Suppressor macrophage (primary cell): Measurements from ENCODE around the gene EGFR.

Source experiments
- DNase-seq, 4 experiments: peaks; one replicate each; pipeline ENCODE4 v3.0.0-alpha.2; 2020 to 2022

EGFR gene

DNA sequence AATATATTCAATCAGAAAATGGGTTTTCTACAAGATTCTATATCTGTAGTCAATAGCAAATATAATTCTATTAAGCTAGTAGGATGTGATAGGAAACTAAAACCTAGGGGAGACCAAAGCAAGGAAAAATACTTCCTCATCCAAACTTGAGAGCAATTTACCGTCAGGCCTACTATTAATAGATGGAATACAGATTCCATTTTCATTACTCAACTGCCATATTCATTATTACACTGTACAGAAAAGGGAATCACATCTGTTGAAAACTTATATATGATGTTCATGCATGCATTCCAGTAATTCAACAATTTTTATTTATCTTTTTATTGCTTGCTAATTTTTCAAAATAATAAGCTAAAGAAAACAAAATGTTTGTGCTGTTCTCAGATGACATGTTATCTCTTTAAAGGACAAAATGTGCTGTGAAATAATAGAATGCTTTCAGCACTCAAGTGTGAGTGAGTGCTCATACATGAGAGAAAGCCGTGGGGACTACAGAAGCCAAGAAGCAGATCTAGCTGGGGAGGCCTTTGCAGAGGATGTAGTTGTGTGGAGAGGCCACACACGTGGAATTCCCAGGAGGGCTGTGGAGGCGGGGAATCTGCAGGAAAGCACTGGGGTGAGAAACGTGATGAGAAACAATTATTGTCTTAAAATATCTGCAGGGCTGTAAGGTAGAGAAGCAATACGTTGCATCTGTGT lies 110.0 kb downstream of the EGFR start:
- no peak for DNase-seq

DNA sequence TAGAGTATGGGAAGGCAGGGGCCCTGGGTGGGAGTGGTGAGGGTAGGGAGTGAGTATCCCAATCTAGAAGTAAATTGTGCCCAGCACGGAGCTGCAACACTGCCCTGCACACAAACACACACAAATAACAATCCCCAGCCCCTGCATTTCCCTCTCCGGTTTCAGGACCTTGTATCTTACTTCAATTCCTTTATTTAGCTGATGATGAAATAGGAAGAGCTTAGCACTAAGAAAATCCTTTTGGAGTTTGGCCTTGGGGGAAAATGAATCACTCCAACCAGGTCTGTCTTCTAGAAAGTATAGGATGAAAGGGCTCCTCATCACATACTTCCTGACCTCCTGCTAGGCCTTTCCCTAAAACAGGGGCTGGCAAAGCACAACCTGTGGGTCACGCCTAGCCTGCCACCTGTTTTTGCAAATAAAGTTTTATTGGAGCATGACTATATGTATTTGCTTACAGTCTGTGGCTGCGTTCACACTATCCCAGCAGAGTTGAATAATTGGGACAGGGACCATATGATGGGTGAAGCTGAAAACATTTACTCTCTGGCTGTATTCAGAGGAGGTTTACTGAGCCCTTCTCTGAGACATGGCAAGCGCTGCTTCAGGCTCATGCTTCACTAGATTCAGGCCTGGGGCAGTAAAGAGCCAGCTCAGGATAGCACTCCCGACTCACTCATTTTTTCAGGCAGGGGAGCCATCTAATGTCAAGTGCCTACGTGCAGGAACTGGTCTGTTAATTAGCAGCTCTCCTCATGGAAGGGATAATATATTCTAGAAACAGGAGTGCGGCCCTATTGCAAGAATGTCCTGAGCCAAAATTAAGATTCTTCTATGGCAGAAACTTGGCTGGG lies 111.0 kb downstream of the EGFR start:
- no peak for DNase-seq

DNA sequence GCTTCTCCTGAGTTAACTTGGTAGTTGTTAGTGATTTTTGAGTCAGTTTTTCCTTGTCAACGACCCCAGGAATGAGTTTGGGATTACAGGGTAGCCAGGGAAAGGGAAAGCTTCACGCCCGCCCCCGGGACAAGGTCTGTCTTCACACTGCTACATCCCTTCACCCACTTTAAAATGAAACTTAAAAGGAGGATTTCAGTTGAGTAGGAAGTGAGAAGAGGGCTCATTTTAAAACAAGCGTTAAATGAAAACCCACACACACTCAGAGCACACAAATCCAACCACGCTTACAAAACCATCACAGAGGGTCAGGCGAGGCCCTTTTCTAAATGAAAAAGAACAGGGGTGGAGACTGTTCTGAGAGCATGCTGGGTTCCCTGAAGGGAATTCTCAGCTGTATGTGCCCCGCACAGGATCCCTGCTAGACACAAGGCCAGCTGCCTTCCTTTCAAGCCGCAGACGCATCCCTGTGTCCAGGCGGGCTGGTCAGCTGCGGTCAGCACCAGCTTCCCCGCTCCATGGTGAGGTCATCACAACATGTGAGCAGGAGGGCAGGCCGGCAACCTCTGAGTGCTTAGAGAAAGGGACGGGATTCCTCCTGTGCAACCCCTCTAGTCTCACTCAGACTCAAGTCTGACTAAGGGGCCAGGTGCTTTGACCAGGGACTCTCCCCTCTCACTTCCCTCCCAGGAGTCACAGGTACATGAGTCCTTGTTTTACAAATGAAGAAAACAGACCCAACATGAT lies 111.8 kb downstream of the EGFR start:
- DNase-seq = no peak

DNA sequence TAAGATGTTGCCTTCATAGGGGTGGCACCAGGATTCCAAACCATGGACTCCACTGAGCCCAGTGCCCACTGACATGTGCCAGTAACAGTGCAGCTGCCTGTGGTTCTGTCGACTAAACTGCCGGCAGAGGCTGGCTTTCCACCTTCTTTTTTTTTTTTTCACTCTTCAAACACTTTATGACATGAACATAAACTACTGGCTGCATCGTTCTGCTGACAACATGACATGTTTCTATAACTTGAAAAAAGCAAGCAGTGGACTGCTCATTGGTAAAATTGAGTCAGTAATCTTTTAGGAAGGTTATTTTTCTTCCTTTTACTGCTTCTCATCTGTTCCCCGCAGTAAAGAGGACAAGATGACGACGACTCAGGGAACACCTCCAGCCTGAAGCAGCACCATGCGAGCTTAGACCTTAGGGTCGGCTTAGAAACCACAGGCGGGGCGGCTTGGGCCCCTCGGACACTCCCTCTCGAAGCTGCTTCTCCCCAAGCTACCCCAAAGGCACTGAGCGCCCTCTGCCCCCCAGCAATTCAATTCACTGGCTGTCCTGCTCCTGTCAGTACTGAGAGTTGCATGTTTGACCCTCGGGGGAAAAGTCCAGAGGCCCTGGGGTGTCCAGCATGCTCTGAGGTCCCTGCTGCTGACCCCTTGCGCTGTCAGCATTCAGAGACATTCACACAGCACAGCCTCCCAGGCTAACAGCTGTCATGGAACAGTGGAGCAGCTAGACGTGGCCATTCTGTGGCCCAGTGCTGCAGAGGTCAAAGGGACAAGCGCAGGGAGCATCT lies 112.5 kb downstream of the EGFR start:
- DNase-seq = no peak

DNA sequence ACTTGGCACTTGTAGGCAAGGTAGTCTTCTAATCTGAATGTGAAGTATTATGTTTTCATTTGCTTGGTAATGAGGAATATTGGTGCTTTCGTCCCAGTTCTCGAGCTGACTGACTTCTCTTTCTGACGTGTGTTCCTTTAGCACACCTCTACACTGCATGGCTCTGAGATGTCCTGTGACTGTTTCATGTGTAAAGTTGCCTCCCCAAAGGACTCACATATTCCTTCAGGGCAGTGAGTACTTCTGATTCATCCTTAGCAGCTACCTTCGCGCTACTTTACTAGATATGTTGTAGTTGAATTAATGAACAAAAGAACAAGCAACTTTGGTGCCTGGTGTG lies 113.7 kb downstream of the EGFR start:
- no peak for DNase-seq

DNA sequence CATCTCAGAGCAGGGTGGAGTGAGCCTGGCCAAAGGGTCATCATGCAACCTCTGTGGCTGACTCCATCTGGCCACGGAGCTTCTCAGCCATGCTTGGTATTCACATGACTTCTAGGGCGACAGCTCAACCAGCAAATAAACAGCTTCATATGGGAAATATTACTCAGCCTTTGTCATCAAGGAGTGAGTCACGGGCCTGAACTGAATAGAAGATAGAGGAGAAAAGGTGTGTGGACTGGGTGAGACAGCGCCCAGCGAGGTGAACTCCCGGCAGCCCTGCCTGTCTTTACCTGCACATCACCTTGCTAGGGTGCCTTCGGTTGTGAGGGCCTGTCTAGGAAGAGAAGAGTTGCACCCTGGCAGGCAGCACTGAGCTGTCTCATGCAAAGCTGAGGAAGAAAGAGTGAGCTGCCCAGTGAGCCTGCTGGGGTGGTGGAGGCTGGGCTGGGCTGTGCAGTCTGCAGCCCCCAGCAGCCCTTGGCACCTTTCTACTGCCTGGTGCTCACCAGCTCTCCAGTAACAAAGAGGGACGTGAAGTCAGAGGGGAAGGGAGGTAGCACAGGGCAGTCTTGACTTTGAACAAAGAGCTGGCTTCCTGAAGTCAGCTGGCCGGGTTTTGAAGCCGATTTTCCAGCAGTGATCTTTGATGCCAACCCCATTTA lies 114.2 kb downstream of the EGFR start:
- DNase-seq = no peak

DNA sequence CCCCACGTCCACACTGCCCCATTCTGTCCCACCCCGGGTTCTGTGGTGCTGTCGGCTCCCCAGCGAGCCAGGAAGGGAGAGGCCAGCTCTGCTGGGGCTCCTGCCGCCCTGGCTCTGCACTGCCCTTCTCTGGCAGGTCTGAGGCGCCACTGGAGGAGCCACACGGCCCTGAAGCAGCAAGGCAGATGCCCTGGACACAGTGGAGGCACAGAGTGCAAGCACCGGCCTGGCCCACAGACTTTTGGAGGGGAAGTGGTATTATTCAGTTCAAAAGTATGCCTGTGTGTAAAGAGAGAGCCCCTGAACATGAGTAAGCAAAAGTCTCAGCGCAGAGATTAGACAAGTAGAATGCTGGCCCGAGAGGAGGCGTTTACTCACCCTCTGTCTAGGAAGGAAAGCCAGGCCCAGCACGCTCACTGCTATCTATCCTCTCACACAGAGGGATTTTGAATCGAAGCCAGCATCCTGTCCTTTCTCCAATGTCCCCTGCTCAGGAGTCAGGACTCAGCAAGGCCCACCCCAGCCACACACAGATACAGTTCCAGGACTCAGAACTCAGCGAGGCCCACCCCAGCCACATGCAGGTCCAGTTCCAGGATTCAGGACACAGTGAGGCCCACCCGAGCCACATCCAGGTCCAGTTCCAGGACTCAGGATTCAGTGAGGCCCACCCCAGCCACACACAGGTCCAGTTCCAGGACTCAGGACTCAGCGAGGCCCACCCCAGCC lies 115.0 kb downstream of the EGFR start:
- no peak for DNase-seq

DNA sequence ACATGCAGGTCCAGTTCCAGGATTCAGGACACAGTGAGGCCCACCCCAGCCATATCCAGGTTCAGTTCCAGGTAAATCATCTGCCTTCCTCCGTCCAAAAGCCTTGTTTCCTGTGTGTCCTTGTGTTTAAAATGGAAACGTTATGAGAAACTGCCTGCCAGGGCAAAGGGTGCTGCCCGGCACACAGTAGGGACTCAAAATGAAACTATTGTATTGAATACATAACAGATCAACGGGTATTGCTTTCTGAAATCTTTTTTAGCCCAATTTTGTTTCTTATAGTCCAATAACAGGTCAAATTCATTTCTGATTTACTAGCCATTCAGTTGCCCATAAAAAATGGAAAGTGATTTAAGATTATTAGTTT lies 115.5 kb downstream of the EGFR start:
- DNase-seq = no peak

DNA sequence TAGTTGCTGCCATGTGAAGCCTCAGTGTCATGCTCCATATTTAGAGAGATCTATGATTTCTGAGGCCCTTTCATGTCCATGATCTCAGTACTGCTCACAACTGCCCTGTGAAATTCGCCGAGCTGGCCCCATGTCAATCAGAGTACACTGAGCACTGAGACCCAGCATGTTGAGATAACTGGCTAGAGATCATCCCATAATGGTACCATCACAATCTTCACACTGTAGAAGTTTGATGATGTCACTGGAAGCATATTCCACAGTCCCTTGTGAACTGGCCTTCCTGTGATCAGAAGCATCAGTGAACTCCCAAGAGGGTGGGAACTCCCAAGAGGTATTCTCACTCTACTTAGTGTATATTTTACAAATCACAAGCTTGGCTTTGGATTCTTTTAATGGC lies 116.0 kb downstream of the EGFR start:
- no peak for DNase-seq

DNA sequence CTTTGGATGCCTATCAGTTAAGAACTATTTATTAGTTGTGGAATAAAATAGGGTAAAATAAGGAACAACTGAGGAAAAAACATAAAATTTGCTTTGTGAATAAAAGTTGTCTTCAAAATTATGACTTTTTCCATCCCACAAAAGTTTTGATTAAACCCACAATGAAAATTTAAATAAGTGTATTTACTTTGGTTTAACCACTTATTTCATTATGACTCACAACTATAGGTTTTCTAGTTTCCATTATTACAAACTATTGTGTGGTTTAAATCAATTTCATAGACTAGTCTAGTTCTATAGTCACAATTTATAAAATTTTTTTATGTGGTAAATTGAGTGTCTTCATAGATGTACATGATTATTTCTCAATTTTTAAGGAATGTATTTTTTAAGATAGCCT lies 116.6 kb downstream of the EGFR start:
- DNase-seq = no peak

DNA sequence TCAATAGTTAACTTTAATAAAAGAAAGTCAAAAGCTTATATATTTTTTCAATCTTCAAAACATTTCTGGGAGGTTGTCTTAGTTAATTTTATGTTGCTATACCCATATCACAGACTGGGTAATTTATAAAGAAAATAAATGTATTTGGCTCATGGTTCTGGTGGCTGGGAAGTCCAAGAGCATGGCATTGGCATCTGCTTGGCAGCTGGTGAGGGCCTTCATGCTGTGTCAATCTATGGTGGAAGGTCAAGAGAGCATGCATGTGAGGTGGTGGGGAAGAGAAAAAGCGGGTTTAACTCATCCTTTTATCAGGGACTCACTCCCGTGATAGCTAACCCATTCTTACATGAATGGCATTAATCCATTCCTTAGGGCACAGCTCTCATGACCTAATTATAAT lies 119.8 kb downstream of the EGFR start:
- no peak for DNase-seq

DNA sequence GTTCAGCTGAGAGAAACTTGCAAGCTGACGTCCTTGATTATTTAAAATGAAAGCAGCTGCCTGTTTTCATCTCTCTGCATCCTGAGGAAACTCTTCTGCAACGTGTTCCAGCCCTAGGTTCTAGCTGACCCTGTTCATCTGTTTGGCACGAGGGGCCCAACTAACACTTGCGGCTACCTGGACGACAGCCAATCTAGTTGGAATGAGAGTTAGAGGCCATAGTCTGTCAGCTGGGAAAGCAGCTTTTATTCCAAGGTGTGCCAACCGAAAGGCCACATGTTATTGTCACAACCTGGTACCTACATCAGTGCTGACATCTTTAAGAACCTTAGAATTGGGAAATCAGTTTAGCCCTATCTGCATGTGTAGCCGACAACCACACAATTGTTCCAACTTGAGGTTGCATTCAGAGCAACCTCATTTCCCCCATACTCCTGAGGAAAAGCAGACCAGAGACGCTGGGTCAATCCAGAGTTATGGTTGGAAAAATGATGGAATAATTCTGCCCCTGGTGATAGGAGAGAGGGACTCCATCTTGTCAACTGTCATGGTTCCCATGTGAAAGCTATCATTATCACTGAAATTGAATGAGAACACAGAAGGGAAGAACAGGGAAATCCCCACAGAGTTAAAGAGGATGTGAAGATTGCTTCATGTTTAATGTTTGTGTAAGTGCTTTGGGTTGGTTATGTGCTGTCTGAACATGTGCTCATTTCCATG lies 121.6 kb downstream of the EGFR start:
- peak in 2 of 4 experiments; percentile 10 to 19 for DNase-seq

DNA sequence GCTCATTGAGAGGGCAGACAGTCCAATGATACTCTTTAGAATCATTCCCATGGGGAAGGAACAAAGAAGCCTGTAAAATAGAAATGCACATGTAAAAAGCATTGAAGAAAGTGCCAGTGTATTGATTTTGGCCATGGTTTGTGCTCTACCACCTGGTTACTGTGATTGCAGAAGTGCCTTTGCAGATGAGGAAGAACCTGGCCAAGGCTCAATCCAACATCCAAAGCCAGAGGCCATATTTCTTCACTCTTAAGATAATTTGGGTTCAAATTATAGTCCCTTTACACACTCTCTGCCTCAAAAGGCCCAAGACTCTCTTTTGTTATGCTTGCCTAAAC lies 122.1 kb downstream of the EGFR start:
- no peak for DNase-seq

DNA sequence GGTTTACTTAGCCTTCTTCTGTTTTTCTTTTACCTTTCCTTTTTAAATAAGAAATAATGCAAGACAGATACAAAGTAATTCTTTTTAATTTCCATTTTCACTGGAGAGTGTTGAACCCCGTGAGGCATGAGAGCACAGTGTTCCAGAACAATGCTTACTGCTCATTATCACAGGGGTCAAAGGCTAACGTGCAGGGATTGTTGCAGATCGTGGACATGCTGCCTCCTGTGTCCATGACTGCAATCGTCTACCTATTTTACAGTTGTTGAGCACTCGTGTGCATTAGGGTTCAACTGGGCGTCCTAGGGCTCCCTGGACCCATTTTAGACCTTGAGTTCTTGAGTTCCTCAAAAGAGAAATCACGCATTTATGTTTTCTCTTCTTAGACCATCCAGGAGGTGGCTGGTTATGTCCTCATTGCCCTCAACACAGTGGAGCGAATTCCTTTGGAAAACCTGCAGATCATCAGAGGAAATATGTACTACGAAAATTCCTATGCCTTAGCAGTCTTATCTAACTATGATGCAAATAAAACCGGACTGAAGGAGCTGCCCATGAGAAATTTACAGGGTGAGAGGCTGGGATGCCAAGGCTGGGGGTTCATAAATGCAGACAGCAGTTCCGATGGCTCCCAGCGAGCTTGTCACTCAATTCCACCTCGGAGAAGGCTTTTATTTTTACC lies 124.2 kb downstream of the EGFR start:
- no peak for DNase-seq

DNA sequence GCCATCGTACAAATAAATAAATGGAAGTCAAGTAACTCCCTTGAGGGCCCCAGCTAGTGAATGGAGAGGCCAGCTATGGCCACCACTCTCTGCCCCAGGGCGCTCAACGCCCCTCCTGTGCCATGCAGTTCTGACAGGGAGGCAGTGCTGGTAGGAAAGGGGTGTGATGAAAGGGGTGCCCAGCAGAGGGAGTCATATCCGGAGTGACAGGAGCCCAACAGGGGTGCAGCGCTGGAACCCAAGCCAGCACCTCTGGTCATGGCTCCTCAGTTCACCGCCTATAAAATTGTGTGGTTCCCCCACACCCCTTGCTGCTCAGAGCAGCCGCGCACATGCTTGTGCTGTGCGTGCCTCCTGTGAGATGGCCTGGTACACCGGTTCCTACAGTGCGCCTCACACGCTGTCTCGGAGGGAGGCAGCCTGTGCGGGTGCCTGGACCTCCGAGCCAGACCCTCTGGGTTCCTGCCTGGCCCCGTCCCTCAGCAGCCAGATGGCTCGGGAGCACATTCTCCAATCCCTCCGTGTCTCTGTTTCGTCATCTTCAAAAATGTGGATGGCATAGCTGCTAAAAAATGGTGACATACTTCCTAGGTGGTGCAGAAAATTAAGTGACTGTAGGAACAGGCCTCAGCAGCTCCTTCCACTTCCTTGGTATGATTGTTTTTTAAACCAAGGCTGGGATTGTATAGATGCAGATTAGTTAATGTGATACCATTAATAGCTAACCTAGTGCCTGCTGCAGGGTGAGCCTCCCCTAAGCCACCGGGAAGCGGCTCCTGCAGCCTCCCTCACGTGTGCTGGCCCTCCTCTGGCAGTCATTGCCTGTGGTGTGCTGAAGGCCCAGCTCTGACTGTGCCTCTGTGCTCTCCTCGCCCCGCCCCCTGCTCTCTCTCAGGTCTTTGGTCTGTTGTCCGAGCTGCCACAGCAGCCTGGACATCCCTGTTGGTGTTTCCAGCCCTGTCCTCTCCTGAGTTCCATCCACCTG lies 125.8 kb downstream of the EGFR start:
- no peak for DNase-seq

DNA sequence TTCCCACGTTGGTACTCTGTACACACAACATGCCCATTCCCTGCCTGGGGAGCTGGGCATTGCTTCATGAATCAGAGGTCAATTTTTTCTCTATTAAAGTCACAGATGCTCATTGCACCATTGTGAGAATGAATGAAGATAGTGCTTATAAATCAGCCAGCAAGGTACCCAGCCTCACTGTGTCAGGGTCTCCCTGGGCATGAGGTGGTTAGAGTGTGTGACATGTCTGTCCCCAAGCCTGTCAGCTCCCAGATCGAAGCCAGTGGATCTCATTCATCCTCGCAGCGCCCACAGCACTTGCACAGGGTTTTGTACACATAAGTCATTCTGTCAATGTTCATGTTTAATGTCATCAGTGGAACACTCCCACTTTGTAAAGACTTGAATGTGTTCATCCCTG lies 126.8 kb downstream of the EGFR start:
- DNase-seq = no peak

DNA sequence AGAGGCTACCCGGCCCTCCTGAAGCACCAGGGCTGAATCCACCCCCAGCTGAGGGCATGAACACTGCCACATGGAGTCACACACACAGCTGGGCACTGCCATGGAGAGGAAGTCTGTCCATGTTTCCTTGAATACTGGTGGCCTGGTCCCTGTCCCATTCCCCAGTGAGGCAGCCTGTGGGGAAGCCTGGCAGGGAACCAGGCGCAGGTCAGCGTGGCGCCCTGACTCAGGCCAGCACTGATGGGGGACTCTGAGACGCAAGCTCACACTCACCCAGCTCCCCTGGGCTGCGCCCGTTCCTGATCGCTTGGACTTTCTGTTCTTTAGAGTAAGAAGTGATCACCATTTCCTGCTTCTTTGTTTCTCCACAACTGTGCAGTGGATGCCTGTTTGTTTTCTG lies 128.3 kb downstream of the EGFR start:
- no peak for DNase-seq

DNA sequence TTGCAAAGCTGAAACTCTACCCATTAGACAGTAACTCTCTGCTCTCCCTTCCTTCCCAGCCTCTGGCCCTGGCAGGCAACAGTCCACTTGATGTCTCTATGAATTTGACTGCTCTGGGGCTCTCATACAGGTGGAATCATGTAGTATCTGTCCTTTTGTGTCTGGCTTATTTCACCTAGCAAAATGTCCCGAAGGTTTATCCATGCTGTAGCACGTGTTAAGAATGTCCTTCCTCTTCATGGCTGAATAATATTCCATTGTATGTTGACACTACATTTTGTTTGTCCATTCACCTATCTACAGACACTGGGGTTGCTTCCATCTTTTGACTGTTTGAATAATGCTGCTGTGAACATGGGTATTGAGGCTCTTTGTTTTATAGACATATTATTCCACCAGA lies 128.9 kb downstream of the EGFR start:
- no peak for DNase-seq

DNA sequence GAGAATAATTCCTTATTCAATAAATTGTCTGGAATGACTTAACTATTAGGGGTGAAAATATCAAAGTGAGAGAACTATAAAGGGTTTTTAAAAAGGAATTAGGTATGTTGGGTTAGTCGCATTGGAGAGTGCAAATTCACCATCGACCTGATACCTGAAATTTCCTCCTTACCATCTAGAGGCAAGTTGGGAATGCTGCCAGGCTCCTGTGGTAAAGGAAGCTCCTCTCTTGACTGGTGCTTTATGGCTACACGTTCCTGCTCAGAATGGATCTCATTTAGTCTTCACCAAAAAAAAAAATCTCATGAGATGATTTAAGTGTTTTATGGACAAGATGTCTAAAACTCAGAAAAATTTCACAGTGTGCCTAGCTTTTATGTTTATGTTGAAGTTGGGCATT lies 129.8 kb downstream of the EGFR start:
- DNase-seq = no peak
